Fibroblast of skin of left biceps (primary cell): Measurements from ENCODE around the gene SEMA3C.

ENCODE experiments used
- DNase-seq, 2 experiments: peaks; one replicate each; pipeline ENCODE4 v3.0.0-alpha.2; 2013; ENCODE audit warnings: low read depth in 2 of 2

SEMA3C gene

GRCh38 chr7:80825499-80825898 is 93.4 kb downstream of the SEMA3C start:
- no peak for DNase-seq

GRCh38 chr7:80824253-80824652 is 94.6 kb downstream of the SEMA3C start:
- no peak for DNase-seq

- DNase-seq: no peak
Observed at GRCh38 chr7:80823057-80823456, 95.8 kb downstream of the SEMA3C start.

- DNase-seq: no peak
Observed at GRCh38 chr7:80821771-80822319, 97.0 kb downstream of the SEMA3C start.

- no peak for DNase-seq
Observed at GRCh38 chr7:80819503-80819902, 99.3 kb downstream of the SEMA3C start.

GRCh38 chr7:80818181-80818580 is 100.7 kb downstream of the SEMA3C start:
- DNase-seq: no peak

- no peak for DNase-seq
Observed at GRCh38 chr7:80816806-80817205, 102.0 kb downstream of the SEMA3C start.

- DNase-seq: no peak
Observed at GRCh38 chr7:80815733-80816132, 103.1 kb downstream of the SEMA3C start.

GRCh38 chr7:80809545-80809944 is 109.3 kb downstream of the SEMA3C start:
- DNase-seq: no peak

- DNase-seq: no peak
Observed at GRCh38 chr7:80807166-80807900, 111.5 kb downstream of the SEMA3C start.

- no peak for DNase-seq
Observed at GRCh38 chr7:80806663-80807062, 112.2 kb downstream of the SEMA3C start.

- no peak for DNase-seq
Observed at GRCh38 chr7:80804589-80804988, 114.3 kb downstream of the SEMA3C start.

- no peak for DNase-seq
Observed at GRCh38 chr7:80802527-80802926, 116.3 kb downstream of the SEMA3C start.

GRCh38 chr7:80794631-80795573 is 123.9 kb downstream of the SEMA3C start:
- DNase-seq: peak; percentile 59 to 69

GRCh38 chr7:80791509-80791929 is 127.3 kb downstream of the SEMA3C start:
- DNase-seq: no peak

- no peak for DNase-seq
Observed at GRCh38 chr7:80790877-80791276, 128.0 kb downstream of the SEMA3C start.

- no peak for DNase-seq
Observed at GRCh38 chr7:80787721-80788120, 131.1 kb downstream of the SEMA3C start.

- peak; percentile 77 to 87 for DNase-seq
Observed at GRCh38 chr7:80785961-80786536, 132.8 kb downstream of the SEMA3C start.

- no peak for DNase-seq
Observed at GRCh38 chr7:80785276-80785675, 133.6 kb downstream of the SEMA3C start.

- DNase-seq: peak; percentile 48 to 56
Observed at GRCh38 chr7:80783678-80784327, 135.0 kb downstream of the SEMA3C start.

- DNase-seq: no peak
Observed at GRCh38 chr7:80783186-80783677, 135.6 kb downstream of the SEMA3C start.
